Measurements from ENCODE around the gene SLC25A17. TPM values are rescaled to one million over a fixed set of nuclear protein-coding genes. Genes with fewer than 3 reads are reported as not detected.
"Not testable (repeated sequence)": the region's sequence is repeated elsewhere in the genome, so short reads cannot be mapped to it uniquely, and the experiment has no call there.

Gene SLC25A17
- total RNA-seq, 1 donor from 2014 or later: 12.5 TPM

DNA sequence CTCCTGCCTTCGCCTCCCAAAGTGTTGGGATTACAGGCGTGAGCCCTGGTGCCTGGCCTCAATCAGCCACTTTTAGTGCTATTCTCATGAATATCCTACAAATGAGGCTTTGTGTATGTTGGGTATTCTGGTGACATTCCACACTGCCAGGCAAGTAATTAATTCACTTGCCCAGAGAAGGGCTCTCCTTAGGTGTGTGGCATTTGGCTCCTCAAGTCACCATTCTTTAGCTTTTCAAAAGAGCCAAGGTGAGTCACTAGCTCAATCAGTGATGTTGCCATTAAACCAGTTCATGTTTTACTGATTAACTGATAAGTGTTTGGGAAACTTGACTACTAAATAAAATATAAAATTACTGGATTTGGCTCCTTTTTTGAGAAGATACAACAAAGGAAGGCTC lies 52.2 kb downstream of the SLC25A17 start:
- Histone ChIP-seq H3K27ac (ENCODE audit: low read depth, low read length) (no peak overlapping the region), H3K27me3 (ENCODE audit: control insufficient read depth in 3 of 3, insufficient read depth in 3 of 3, low read length in 3 of 3) (no peaks in the 10 kb centered on the region), H3K9ac (ENCODE audit: low read depth in 1 of 3, low read length in 3 of 3) (no peak overlapping the region), H3K9me3 (ENCODE audit: control insufficient read depth in 3 of 3, low read length in 3 of 3) (no peaks in the 10 kb centered on the region), H3K36me3 (ENCODE audit: control insufficient read depth in 3 of 3, insufficient read depth in 3 of 3, low read length in 3 of 3) (peaks cover 8 to 19% (median 18%) of the 10 kb centered on the region in 3 donors), H3K4me1 (ENCODE audit: control insufficient read depth in 3 of 3, insufficient read depth in 3 of 3, low read length in 3 of 3) (no peaks in the 10 kb centered on the region), H3K4me3 (ENCODE audit: low read length in 3 of 3) (no peak overlapping the region)

DNA sequence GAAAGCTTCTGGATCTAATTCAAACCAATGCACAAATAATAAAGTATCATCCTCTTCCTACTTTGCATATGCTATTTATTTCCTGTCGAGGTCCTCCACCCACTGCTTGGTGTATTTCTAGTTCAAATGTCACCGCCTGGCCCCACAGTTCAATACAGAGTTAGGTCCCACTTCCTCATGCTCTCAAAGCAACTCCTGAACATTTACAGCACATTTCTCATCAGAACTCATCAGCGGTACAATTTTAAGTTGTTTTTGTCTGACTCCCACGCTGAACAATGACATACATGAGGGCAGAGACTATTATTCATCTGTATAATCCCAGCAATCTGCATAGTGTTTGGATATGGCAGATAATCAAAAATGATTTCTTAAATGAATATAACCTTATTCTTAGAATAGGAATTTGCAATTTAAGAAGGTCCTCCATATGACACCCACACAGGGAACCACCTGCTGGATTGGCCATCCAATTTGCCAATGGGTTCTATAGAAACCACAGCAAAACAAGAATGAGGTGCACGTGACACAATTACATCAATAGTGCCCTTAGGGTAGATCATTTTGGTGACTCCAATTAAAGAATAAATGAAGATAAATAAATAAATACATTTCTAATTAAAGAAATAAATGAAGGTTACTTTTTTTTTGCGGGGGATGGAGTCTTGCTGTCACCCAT lies 54.2 kb downstream of the SLC25A17 start:
- H3K27me3 ChIP-seq (ENCODE audit: control insufficient read depth in 3 of 3, insufficient read depth in 3 of 3, low read length in 3 of 3): no peaks in the 10 kb centered on the region
- no peak overlapping the region for H3K4me3 ChIP-seq (ENCODE audit: low read length in 3 of 3)
- no peak overlapping the region for H3K27ac ChIP-seq (ENCODE audit: low read depth, low read length)
- no peak overlapping the region for H3K9ac ChIP-seq (ENCODE audit: low read depth in 1 of 3, low read length in 3 of 3)
- H3K9me3 ChIP-seq (ENCODE audit: control insufficient read depth in 3 of 3, low read length in 3 of 3): no peaks in the 10 kb centered on the region
- H3K36me3 ChIP-seq (ENCODE audit: control insufficient read depth in 3 of 3, insufficient read depth in 3 of 3, low read length in 3 of 3): peaks cover 0 to 9% (median 8%) of the 10 kb centered on the region in 3 donors
- no peaks in the 10 kb centered on the region for H3K4me1 ChIP-seq (ENCODE audit: control insufficient read depth in 3 of 3, insufficient read depth in 3 of 3, low read length in 3 of 3)

DNA sequence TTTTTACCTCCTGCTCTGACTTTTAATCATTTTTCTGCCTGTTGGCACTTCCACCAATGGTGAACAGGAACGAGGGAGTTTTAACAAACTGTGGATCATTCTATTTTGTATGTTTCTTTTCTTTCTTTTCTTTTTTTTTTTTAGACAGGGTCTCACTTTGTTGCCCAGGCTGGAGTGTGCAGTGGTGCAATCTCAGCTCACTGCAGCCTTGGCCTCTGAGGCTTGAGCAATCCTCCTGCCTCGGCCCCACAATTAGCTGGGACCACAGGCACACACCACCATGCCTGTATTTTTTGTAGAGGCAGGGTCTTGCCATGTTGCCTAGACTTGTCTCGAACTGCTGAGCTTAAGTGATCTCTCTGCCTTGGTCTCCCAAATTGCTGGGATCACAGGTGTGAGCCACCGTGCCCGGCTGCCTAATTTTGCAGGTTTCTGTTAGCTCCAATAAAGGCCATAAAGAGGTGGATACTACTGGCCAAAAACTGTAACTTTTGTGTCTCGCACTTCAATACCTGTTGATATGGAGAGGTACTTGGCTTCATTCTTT lies 59.8 kb downstream of the SLC25A17 start:
- Histone ChIP-seq H3K36me3 (ENCODE audit: control insufficient read depth in 3 of 3, insufficient read depth in 3 of 3, low read length in 3 of 3) (no peaks in the 10 kb centered on the region), H3K4me1 (ENCODE audit: control insufficient read depth in 3 of 3, insufficient read depth in 3 of 3, low read length in 3 of 3) (no peaks in the 10 kb centered on the region), H3K27me3 (ENCODE audit: control insufficient read depth in 3 of 3, insufficient read depth in 3 of 3, low read length in 3 of 3) (no peaks in the 10 kb centered on the region), H3K9ac (ENCODE audit: low read depth in 1 of 3, low read length in 3 of 3) (no peak overlapping the region), H3K4me3 (ENCODE audit: low read length in 3 of 3) (no peak overlapping the region), H3K27ac (ENCODE audit: low read depth, low read length) (no peak overlapping the region), H3K9me3 (ENCODE audit: control insufficient read depth in 3 of 3, low read length in 3 of 3) (no peaks in the 10 kb centered on the region)

DNA sequence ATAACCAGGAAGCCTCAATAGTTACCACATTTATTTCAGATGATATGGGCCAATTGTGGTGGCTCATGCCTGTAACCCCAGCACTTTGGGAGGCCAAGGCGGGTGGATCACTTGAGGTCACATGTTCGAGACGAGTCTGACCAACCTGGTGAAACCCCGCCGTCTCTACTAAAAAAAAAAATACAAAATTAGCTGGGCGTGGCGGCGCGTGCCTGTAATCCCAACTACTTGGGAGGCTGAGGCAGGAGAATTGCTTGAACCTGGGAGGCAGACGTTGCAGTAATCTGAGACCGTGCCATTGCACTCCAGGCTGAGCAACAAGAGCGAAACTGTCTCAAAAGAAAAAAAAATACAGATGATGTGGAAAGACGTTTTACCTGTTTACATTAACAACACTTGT lies 60.3 kb downstream of the SLC25A17 start:
- not testable (repeated sequence) for H3K27ac ChIP-seq (ENCODE audit: low read depth, low read length); H3K4me3 ChIP-seq (ENCODE audit: low read length in 3 of 3); H3K9me3 ChIP-seq (ENCODE audit: control insufficient read depth in 3 of 3, low read length in 3 of 3); H3K27me3 ChIP-seq (ENCODE audit: control insufficient read depth in 3 of 3, insufficient read depth in 3 of 3, low read length in 3 of 3); H3K36me3 ChIP-seq (ENCODE audit: control insufficient read depth in 3 of 3, insufficient read depth in 3 of 3, low read length in 3 of 3); H3K9ac ChIP-seq (ENCODE audit: low read depth in 1 of 3, low read length in 3 of 3); H3K4me1 ChIP-seq (ENCODE audit: control insufficient read depth in 3 of 3, insufficient read depth in 3 of 3, low read length in 3 of 3)

DNA sequence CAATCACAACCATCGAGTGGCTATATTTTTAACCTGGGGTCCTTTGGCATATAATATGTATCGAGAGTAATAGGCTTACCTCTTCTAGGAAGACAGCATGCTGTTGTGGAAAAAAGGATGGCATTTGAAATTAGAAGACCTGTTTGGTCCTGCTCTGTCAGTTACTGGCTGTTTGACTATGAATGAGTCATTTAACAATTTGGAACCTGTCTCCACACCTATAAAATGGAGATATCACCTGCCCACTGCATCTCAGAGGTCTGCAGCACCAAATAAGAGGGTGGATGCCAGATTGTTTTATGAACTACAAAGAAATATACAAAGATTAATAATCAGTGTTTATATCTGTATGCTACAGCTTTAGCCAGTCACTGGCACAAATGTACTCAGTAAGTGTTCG lies 60.8 kb downstream of the SLC25A17 start:
- no peaks in the 10 kb centered on the region for H3K36me3 ChIP-seq (ENCODE audit: control insufficient read depth in 3 of 3, insufficient read depth in 3 of 3, low read length in 3 of 3)
- H3K27me3 ChIP-seq (ENCODE audit: control insufficient read depth in 3 of 3, insufficient read depth in 3 of 3, low read length in 3 of 3): no peaks in the 10 kb centered on the region
- peaks cover 1 to 2% (median 1%) of the 10 kb centered on the region in 3 donors for H3K4me1 ChIP-seq (ENCODE audit: control insufficient read depth in 3 of 3, insufficient read depth in 3 of 3, low read length in 3 of 3)
- H3K9me3 ChIP-seq (ENCODE audit: control insufficient read depth in 3 of 3, low read length in 3 of 3): no peaks in the 10 kb centered on the region
- H3K27ac ChIP-seq (ENCODE audit: low read depth, low read length): no peak overlapping the region
- H3K4me3 ChIP-seq (ENCODE audit: low read length in 3 of 3): no peak overlapping the region
- H3K9ac ChIP-seq (ENCODE audit: low read depth in 1 of 3, low read length in 3 of 3): no peak overlapping the region

DNA sequence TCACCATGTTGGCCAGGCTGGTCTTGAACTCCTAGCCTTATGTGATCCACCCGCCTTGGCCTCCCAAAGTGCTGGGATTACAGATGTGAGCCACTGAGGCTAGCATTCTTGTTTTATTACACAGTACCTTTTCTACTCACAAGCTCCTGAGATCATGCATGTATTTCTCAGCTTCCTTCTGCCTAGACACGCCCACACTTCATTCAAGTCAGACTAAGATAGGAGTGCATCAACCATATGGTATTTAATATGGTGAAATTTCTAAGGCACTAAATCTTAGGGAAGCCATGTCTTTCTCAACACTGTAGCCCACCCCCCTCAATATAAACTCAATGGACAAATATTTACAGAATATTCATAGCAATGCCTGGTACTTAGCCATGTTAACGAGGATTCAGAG lies 62.1 kb downstream of the SLC25A17 start:
- no peak overlapping the region for H3K27ac ChIP-seq (ENCODE audit: low read depth, low read length)

DNA sequence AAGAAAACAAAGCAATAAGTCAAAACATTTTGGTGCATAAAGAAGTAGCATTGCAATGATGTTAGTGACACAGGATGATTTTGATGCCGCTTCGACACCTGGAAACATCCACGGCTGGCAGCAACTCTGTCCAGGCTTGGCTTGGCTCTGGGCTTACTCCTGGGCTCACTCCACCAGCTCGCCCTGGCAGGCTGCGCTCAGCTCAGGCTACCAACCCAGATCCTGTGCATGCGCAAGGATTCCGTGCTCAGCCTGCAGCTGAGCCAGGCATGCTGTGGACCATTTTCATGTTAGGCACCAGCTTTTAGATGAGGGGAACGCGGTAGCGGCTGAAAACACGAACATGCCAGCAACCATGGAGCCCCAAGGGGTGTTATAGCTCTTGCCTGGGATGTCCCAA lies 66.0 kb downstream of the SLC25A17 start:
- peaks cover 3 to 5% (median 4%) of the 10 kb centered on the region in 3 donors for H3K4me1 ChIP-seq (ENCODE audit: control insufficient read depth in 3 of 3, insufficient read depth in 3 of 3, low read length in 3 of 3)
- H3K27ac ChIP-seq (ENCODE audit: low read depth, low read length): no peak overlapping the region
- peaks cover 0 to 3% (median 2%) of the 10 kb centered on the region in 3 donors for H3K9me3 ChIP-seq (ENCODE audit: control insufficient read depth in 3 of 3, low read length in 3 of 3)
- no peaks in the 10 kb centered on the region for H3K27me3 ChIP-seq (ENCODE audit: control insufficient read depth in 3 of 3, insufficient read depth in 3 of 3, low read length in 3 of 3)
- H3K36me3 ChIP-seq (ENCODE audit: control insufficient read depth in 3 of 3, insufficient read depth in 3 of 3, low read length in 3 of 3): no peaks in the 10 kb centered on the region
- no peak overlapping the region for H3K9ac ChIP-seq (ENCODE audit: low read depth in 1 of 3, low read length in 3 of 3)
- H3K4me3 ChIP-seq (ENCODE audit: low read length in 3 of 3): no peak overlapping the region

More for the DNA sequence above, 62.1 kb downstream of the SLC25A17 start:
- Histone ChIP-seq H3K9me3 (ENCODE audit: control insufficient read depth in 3 of 3, low read length in 3 of 3) (no peaks in the 10 kb centered on the region), H3K36me3 (ENCODE audit: control insufficient read depth in 3 of 3, insufficient read depth in 3 of 3, low read length in 3 of 3) (no peaks in the 10 kb centered on the region), H3K27me3 (ENCODE audit: control insufficient read depth in 3 of 3, insufficient read depth in 3 of 3, low read length in 3 of 3) (no peaks in the 10 kb centered on the region), H3K9ac (ENCODE audit: low read depth in 1 of 3, low read length in 3 of 3) (no peak overlapping the region), H3K4me1 (ENCODE audit: control insufficient read depth in 3 of 3, insufficient read depth in 3 of 3, low read length in 3 of 3) (peaks cover 3 to 5% (median 4%) of the 10 kb centered on the region in 3 donors), H3K4me3 (ENCODE audit: low read length in 3 of 3) (no peak overlapping the region)

DNA sequence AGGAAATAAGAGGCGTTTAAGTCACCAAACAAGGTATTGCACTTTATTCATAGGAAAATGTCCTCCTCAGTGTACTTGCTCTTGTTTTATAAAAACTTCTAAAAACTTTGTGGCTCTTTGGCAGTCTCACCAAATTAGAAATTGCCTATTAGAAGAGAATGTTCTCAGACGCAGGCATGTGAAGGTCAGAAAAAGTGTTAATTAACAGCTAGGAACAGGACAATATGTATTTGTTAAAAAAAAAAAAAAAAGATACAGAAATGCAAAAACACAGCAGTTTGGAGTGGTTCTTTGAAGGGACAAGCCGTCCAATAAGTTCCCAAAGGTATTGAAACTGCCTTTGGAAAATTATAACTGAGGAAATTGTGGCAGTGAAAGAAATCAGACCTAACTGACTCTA lies 67.9 kb downstream of the SLC25A17 start:
- no peaks in the 10 kb centered on the region for H3K27me3 ChIP-seq (ENCODE audit: control insufficient read depth in 3 of 3, insufficient read depth in 3 of 3, low read length in 3 of 3)
- H3K27ac ChIP-seq (ENCODE audit: low read depth, low read length): no peak overlapping the region
- H3K4me1 ChIP-seq (ENCODE audit: control insufficient read depth in 3 of 3, insufficient read depth in 3 of 3, low read length in 3 of 3): peaks cover 3 to 5% (median 4%) of the 10 kb centered on the region in 3 donors
- no peak overlapping the region for H3K9ac ChIP-seq (ENCODE audit: low read depth in 1 of 3, low read length in 3 of 3)
- no peak overlapping the region for H3K4me3 ChIP-seq (ENCODE audit: low read length in 3 of 3)
- no peaks in the 10 kb centered on the region for H3K36me3 ChIP-seq (ENCODE audit: control insufficient read depth in 3 of 3, insufficient read depth in 3 of 3, low read length in 3 of 3)
- H3K9me3 ChIP-seq (ENCODE audit: control insufficient read depth in 3 of 3, low read length in 3 of 3): peaks cover 0 to 3% (median 2%) of the 10 kb centered on the region in 3 donors

DNA sequence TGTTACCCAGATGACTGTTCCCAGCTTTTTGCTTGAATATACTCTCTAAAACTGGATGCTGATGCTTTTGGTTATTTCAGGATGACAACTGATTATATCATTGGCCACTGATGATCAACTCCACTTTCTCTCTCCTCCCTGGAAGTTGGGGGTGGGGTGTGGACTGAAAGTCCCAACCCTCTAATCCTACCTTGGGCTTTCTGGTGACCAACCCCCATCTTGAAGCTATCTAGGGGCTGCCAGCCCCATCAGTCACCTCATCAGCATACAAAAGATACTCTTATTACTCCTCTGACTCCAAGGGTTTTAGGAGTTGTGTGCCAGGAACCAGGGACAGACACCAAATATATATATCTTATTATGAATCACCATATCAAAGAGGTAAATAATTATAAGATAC lies 69.3 kb downstream of the SLC25A17 start:
- Histone ChIP-seq H3K9ac (ENCODE audit: low read depth in 1 of 3, low read length in 3 of 3) (no peak overlapping the region), H3K27me3 (ENCODE audit: control insufficient read depth in 3 of 3, insufficient read depth in 3 of 3, low read length in 3 of 3) (no peaks in the 10 kb centered on the region), H3K36me3 (ENCODE audit: control insufficient read depth in 3 of 3, insufficient read depth in 3 of 3, low read length in 3 of 3) (no peaks in the 10 kb centered on the region), H3K4me1 (ENCODE audit: control insufficient read depth in 3 of 3, insufficient read depth in 3 of 3, low read length in 3 of 3) (peaks cover 3 to 5% (median 4%) of the 10 kb centered on the region in 3 donors), H3K27ac (ENCODE audit: low read depth, low read length) (no peak overlapping the region), H3K9me3 (ENCODE audit: control insufficient read depth in 3 of 3, low read length in 3 of 3) (peaks cover 0 to 3% (median 2%) of the 10 kb centered on the region in 3 donors), H3K4me3 (ENCODE audit: low read length in 3 of 3) (no peak overlapping the region)

Data from skeletal muscle tissue (tissue), 4 donors.